Breast epithelium (tissue), 3 donors: ENCODE results near the gene PLB1.

Source experiments
- CTCF ChIP-seq, 3 donors: fragments of 450-650 bp; IDR thresholded peaks; one replicate each; pipeline ENCODE4 v1.5.1; 2016 to 2017; ENCODE audit warnings: antibody characterized with exemption in 3 of 3, mild to moderate bottlenecking in 3 of 3, moderate library complexity in 3 of 3
- POLR2AphosphoS5 ChIP-seq, 3 donors: sonication (generic); formaldehyde crosslinking; IDR thresholded peaks; one replicate each; pipeline ENCODE4 v1.6.1; 2017; ENCODE audit warnings: antibody characterized with exemption in 3 of 3

GRCh38 chr2:28586867-28587266 lies 91.0 kb downstream of the PLB1 start:
- TF ChIP-seq POLR2AphosphoS5 (IDR thresholded peaks at IDR 0.05), result no peak
- no peak for TF ChIP-seq CTCF (IDR thresholded peaks at IDR 0.05)
